Measurements from ENCODE around the gene WDR70.
"Not testable (repeated sequence)": the region's sequence is repeated elsewhere in the genome, so short reads cannot be mapped to it uniquely, and the experiment has no call there.

WDR70 gene

GRCh38 chr5:37582202-37582601, 203.1 kb downstream of the WDR70 start:
- ATAC-seq: no peak
- no peak for TF ChIP-seq ZFP3 (CRISPR knock-in tag; IDR thresholded peaks at IDR 0.05)
- TF ChIP-seq ESRRG (CRISPR knock-in tag; IDR thresholded peaks at IDR 0.05): no peak
- no peak for TF ChIP-seq ZNF70 (CRISPR knock-in tag; IDR thresholded peaks at IDR 0.05)
- no peak for TF ChIP-seq POU6F1 (CRISPR knock-in tag; IDR thresholded peaks at IDR 0.05; ENCODE audit: borderline replicate concordance, low read depth)
- TF ChIP-seq OSR1 (CRISPR knock-in tag; IDR thresholded peaks at IDR 0.05): no peak
- TF ChIP-seq CREB5 (CRISPR knock-in tag; IDR thresholded peaks at IDR 0.05; ENCODE audit: low read depth): no peak
- no peak for TF ChIP-seq TCF4 (CRISPR knock-in tag; IDR thresholded peaks at IDR 0.05; ENCODE audit: borderline replicate concordance)
- no peak for TF ChIP-seq CSRNP3 (CRISPR knock-in tag; IDR thresholded peaks at IDR 0.05)
- TF ChIP-seq CSDC2 (CRISPR knock-in tag; IDR thresholded peaks at IDR 0.05): no peak
- TF ChIP-seq ZFP30 (CRISPR knock-in tag; IDR thresholded peaks at IDR 0.05): no peak
- TF ChIP-seq PATZ1 (CRISPR knock-in tag; IDR thresholded peaks at IDR 0.05; ENCODE audit: borderline replicate concordance): no peak

- not testable (repeated sequence) for ATAC-seq
- peak; percentile 70; the same call in 1 of the 2 replicates for TF ChIP-seq ZNF8 (CRISPR knock-in tag; IDR thresholded peaks at IDR 0.05)
Observed at GRCh38 chr5:37593292-37593691, 214.2 kb downstream of the WDR70 start.

- not testable (repeated sequence) for ATAC-seq
Observed at GRCh38 chr5:37594864-37595263, 215.7 kb downstream of the WDR70 start.

GRCh38 chr5:37598733-37599132, 219.6 kb downstream of the WDR70 start:
- no peak for ATAC-seq
- TF ChIP-seq ISL1 (CRISPR knock-in tag; IDR thresholded peaks at IDR 0.05): no peak
- TF ChIP-seq PPARA (CRISPR knock-in tag; IDR thresholded peaks at IDR 0.05; ENCODE audit: borderline replicate concordance): no peak
- no peak for TF ChIP-seq ARNTL (CRISPR knock-in tag; IDR thresholded peaks at IDR 0.05; ENCODE audit: borderline replicate concordance, low read depth)
- TF ChIP-seq TCF4 (CRISPR knock-in tag; IDR thresholded peaks at IDR 0.05; ENCODE audit: borderline replicate concordance): no peak
- TF ChIP-seq POU6F1 (CRISPR knock-in tag; IDR thresholded peaks at IDR 0.05; ENCODE audit: borderline replicate concordance, low read depth): no peak
- TF ChIP-seq TOX (CRISPR knock-in tag; IDR thresholded peaks at IDR 0.05; ENCODE audit: borderline replicate concordance): no peak
- TF ChIP-seq RARB (CRISPR knock-in tag; IDR thresholded peaks at IDR 0.05): no peak
- no peak for TF ChIP-seq ZNF70 (CRISPR knock-in tag; IDR thresholded peaks at IDR 0.05)
- no peak for TF ChIP-seq ZFP3 (CRISPR knock-in tag; IDR thresholded peaks at IDR 0.05)
- TF ChIP-seq ZFP30 (CRISPR knock-in tag; IDR thresholded peaks at IDR 0.05): no peak

- no peak for ATAC-seq
Observed at GRCh38 chr5:37601163-37601562, 222.0 kb downstream of the WDR70 start.

More at GRCh38 chr5:37601163-37601562, 222.0 kb downstream of the WDR70 start:
- TF ChIP-seq ZNF8 (CRISPR knock-in tag; IDR thresholded peaks at IDR 0.05) (no peak), CSDC2 (CRISPR knock-in tag; IDR thresholded peaks at IDR 0.05) (no peak), TCF4 (CRISPR knock-in tag; IDR thresholded peaks at IDR 0.05; ENCODE audit: borderline replicate concordance) (no peak), TSHZ2 (CRISPR knock-in tag; IDR thresholded peaks at IDR 0.05) (no peak), ZNF70 (CRISPR knock-in tag; IDR thresholded peaks at IDR 0.05) (no peak), ZFP30 (CRISPR knock-in tag; IDR thresholded peaks at IDR 0.05) (no peak), BACH2 (CRISPR knock-in tag; IDR thresholded peaks at IDR 0.05; ENCODE audit: borderline replicate concordance) (no peak)
